Measurements from ENCODE around the gene KNSTRN.

DNA sequence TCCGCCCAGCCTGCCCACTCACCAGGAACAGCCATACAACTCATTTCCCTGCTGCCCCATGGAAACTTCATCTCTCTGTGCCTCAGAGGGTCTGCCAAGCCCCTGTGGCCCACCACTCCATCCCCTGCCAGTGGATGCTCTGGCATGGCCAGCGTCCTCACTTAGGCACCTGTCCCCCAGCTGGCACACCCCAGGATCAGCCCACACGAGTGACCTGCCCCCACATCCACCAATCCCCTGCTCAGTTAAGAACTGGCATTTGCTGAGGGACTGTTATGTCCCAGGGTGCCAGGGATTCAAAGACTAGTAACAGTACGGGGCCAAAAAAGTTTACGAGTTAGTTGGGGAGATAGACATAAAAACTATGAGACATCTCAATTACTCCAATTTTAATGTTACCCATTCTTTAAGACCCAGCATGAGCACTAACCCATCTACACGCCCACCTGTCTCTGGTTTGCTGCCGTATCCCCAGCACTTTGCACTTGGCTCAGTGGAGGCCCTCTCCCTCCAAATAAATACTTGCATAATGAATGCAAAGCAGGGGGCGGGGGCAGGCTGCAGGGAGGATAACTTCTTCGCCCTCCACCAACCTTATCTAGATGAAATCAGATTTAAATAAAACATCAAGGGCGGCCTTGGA is 46.7 kb downstream of the KNSTRN start:
- TF ChIP-seq CTCF (optimal IDR thresholded peaks at IDR 0.05 in 1 of 3, IDR thresholded peaks at IDR 0.05 in 1 of 3, conservative IDR thresholded peaks at IDR 0.05 in 1 of 3; ENCODE audit: extremely low read depth in 1 of 3, insufficient read depth in 2 of 3, low read length in 3 of 3) (no peak), EZH2 (IDR thresholded peaks at IDR 0.05; ENCODE audit: low read length) (no peak)

All from keratinocyte (primary cell).